Sciatic nerve (tissue), 2 donors: ENCODE data around the gene GSG1L. TPM values are rescaled to one million over a fixed set of nuclear protein-coding genes. Genes with fewer than 3 reads are reported as not detected.
"Not testable (repeated sequence)": the region's sequence is repeated elsewhere in the genome, so short reads cannot be mapped to it uniquely, and the experiment has no call there.

ENCODE experiments used
- ATAC-seq: fragments of 200-7000 bp; cut with Tn5 transposase; one replicate; pipeline ENCODE4 v1.9.1; 2020; ENCODE audit warnings: mild to moderate bottlenecking, moderate library complexity
- DNase-seq: peaks from one replicate; pipeline ENCODE4 v3.0.0-alpha.2; 2020; ENCODE audit warnings: low spot score
- intact Hi-C: fragments of 100-400 bp; cut with DNase I; formaldehyde crosslinking; loops from one replicate; pipeline ENCODE4 v1.14.2; 2022
- total RNA-seq: library from RNA; stranded (reverse); fragmentation: NEBNext Ultra II Directional; extraction: Animal tissue kit (Norgen Biotek cat#: 25700); gene quantifications from one replicate; pipeline ENCODE4 v1.2.1, GENCODE V29; 2021
- donor health status: DM: no; HTN: no; CAD: no.
- donor health status: DM: no; HTN: no; CAD: no.

The GSG1L gene
- total RNA-seq, 1 donor from 2014 or later, result 0.62 TPM

GRCh38 chr16:27890006-27890405, 173.5 kb downstream of the GSG1L start:
- DNase-seq (no peak), ATAC-seq (no peak)
- intact Hi-C loops, result no loop called here

- intact Hi-C loops, result no loop called here
- ATAC-seq (no peak), DNase-seq (no peak)
Measured at GRCh38 chr16:27883576-27883975, 179.9 kb downstream of the GSG1L start.

DNA sequence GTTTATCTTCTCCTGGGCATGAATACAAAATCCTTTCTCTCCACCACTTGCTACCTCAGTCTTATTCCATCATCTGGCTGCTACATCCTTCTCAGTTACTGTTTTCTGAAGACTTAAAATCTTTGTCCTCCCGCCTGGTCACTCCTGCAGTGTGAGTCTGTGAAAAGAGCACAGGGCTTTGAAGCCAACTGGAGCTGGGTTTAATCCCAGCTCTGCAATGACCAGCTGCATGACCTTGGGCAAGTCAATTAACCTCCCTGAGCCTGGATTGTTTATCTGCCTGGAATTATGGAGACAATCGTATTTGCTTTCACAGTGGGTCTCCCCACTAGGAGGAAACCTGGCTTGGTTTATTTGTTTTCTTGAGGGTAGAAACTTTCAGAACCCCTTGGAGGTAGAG, 183.2 kb downstream of the GSG1L start:
- DNase-seq (no peak), ATAC-seq (no peak)
- intact Hi-C loops, result no loop called here

- intact Hi-C loops, result no loop called here
- DNase-seq (no peak), ATAC-seq (no peak)
Measured at GRCh38 chr16:27879601-27880247, 183.8 kb downstream of the GSG1L start.

- DNase-seq, ATAC-seq, intact Hi-C loops: not testable (repeated sequence)
Measured at GRCh38 chr16:27872627-27873026, 190.9 kb downstream of the GSG1L start.

- no peak for ATAC-seq
- intact Hi-C loops, result no loop called here
- no peak for DNase-seq
Measured at GRCh38 chr16:27870116-27870798, 193.3 kb downstream of the GSG1L start.

GRCh38 chr16:27869411-27869810, 194.1 kb downstream of the GSG1L start:
- intact Hi-C loops, result no loop called here
- DNase-seq, result no peak
- ATAC-seq, result no peak

GRCh38 chr16:27868180-27868579, 195.3 kb downstream of the GSG1L start:
- no peak for ATAC-seq
- intact Hi-C loops, result no loop called here
- DNase-seq, result no peak

- ATAC-seq (no peak), DNase-seq (peak; percentile 63)
- intact Hi-C loops, result no loop called here
Measured at GRCh38 chr16:27867122-27868110, 196.1 kb downstream of the GSG1L start.

- ATAC-seq (no peak), DNase-seq (no peak)
- intact Hi-C loops, result loop anchor here (5.0 kb wide), 1 partner anchor 374 kb away; no protein-coding TSS in a partner anchor
Measured at GRCh38 chr16:27863377-27863776, 200.1 kb downstream of the GSG1L start.

DNA sequence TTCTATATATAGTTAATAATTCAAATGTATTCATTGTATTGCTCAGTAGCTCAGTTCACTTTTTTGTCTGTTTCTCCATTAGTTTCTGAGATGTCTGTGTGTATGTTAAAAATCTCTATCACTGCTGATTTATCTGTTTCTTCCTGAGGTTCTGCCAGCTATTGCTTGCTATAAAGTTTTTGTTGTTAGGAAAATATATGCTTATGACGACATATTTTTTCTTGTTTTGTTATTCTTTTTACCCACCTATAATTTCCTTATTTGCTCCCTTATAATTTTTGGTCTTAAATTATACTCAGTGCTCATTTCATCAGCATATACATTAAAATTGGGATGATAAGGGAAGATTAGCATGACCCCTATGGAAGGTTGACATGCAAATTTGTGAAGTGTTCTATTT, 200.6 kb downstream of the GSG1L start:
- ATAC-seq (no peak), DNase-seq (no peak)
- intact Hi-C loops, result loop anchor here (5.0 kb wide), 1 partner anchor 374 kb away; no protein-coding TSS in a partner anchor

DNA sequence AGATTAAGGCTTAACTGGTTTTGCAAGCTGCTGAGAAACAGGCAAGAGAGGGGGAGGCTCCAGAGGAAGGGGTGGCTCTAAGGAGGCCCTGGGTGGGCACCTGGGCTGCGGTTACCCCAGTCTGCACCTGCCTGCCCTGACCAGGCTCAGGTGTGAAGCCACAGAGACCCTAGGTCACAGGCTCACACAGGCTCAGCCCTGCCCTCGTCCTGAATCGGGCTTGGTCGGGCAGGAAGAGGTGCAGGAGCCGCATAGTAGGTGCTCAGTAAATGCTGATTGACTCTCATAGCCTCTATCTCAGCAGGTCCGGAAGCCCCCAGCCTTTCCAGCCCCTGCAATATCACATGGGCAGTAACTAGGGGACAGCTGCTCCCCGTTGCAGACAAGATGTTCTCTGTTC, 203.4 kb downstream of the GSG1L start:
- DNase-seq (no peak), ATAC-seq (no peak)
- intact Hi-C loops, result loop anchor here (5.0 kb wide), 1 partner anchor 377 kb away; no protein-coding TSS in a partner anchor

GRCh38 chr16:27859020-27859419, 204.5 kb downstream of the GSG1L start:
- ATAC-seq, result no peak
- DNase-seq, result no peak
- intact Hi-C loops, result no loop called here

GRCh38 chr16:27853651-27854050, 209.9 kb downstream of the GSG1L start:
- intact Hi-C loops, result no loop called here

DNA sequence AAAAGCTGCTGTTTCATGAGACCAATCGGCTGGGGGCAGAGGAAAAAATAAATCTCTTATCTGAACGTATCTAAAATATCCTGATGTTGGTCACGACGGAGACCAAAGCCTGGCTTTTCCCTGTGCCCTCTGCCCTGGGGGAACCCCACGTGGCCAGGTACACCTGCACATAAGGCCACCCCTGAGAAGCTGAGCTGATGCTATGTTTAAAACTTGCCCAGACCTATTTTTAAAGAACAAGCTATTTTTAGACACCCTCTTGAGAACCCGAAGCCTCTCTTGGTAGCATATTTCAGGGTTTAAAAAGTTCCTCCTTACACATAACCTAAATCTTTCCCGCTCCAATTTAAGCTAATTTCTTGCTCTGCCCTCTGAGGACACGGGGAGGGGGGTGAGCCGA, 210.4 kb downstream of the GSG1L start:
- ATAC-seq, result no peak
- no peak for DNase-seq
- intact Hi-C loops, result no loop called here

More at GRCh38 chr16:27853651-27854050, 209.9 kb downstream of the GSG1L start:
- ATAC-seq (no peak), DNase-seq (no peak)

DNA sequence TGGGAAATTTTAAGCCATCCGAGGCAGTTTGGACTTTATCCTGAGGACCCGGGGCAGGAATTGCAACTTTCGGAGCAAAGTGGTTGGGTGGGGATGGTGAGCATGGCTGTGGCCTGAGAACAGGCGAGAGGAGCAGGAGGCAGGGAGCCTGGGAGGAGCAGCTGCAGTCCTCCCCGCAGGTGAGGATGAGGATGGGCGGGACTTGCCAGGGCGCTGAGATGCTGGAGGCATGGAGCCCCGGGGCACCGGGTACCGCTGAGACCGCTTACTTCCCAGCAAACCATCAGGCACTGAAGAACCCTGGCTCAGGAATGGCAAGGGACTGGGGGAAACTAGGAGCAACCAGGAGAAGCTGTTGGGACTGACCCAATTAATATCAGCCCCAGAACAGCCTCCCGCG, 210.8 kb downstream of the GSG1L start:
- DNase-seq (no peak), ATAC-seq (no peak)
- intact Hi-C loops, result no loop called here

DNA sequence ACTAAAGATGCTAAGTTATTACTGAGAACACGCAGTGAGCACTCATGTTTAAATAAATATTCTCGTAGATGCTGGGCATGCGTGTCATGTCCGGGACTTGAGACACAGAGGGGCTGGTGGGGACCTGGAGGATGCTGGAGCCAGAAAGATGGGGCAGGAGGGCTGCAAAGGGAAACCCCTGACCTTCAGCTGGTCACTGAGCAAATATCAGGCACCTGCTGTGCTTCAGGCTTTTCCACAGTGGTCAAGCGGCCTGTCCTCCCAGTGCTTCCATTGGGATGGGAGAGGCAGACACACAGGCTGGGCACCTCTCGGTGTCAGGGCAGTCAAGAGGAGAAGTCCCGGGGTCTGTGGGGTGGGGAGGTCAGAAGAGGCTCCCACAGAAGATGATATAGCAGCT, 211.4 kb downstream of the GSG1L start:
- intact Hi-C loops, result no loop called here
- DNase-seq (no peak), ATAC-seq (no peak)

- ATAC-seq (no peak), DNase-seq (no peak)
- intact Hi-C loops, result no loop called here
Measured at GRCh38 chr16:27851586-27851985, 211.9 kb downstream of the GSG1L start.

- no peak for ATAC-seq
- DNase-seq, result no peak
- intact Hi-C loops, result no loop called here
Measured at GRCh38 chr16:27849621-27850020, 213.9 kb downstream of the GSG1L start.
